Retina (tissue), 1 donor: ENCODE results near the gene ADAMTS2.

ENCODE experiments used
- DNase-seq: peaks from one replicate; pipeline ENCODE4 v3.0.0-alpha.2; 2016

ADAMTS2 gene

DNA sequence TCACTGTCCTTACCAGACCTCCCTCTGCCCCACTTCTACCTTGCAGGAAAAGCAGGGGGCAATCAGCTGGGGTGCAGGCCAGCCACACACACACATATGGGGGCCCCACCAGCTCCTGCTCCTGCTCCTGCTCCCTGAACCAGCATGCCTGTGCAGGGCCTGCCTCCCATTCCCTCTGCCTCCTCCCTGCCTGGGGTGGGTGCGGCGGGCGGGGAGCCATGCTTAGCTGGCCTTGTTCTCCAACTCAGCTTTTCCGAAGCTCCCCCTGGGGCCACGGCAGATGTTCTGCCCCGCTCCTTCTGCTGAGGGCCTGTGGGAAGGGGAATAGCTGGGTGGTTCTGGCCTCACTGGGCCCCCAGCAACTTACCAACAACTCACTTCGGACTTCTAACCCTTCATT is 195.2 kb downstream of the ADAMTS2 start:
- no peak for DNase-seq

- DNase-seq, result no peak
Measured at GRCh38 chr5:179149278-179149677, 196.0 kb downstream of the ADAMTS2 start.

- no peak for DNase-seq
Measured at GRCh38 chr5:179148703-179149170, 196.5 kb downstream of the ADAMTS2 start.

GRCh38 chr5:179147991-179148702 is 197.1 kb downstream of the ADAMTS2 start:
- no peak for DNase-seq

- DNase-seq, result no peak
Measured at GRCh38 chr5:179146277-179146676, 199.0 kb downstream of the ADAMTS2 start.

DNA sequence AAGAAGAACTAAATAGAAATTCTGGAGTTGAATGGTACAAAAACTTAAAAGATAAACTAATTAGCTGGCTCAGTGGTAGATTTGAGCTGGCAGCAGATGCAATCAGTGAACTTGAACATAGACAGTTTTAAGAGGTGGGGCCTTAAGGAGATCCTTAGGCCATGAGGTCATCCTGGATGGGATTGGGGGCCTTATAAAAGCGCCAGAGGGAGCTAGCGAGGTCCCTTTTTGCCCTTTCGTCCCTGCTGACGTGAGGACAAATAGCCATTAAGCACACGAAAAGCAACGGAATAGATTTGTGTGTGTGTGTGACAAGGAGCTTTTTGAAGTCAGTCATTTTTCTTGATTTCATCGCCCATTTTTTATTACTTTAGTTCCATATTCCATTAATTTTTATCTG is 201.8 kb downstream of the ADAMTS2 start:
- no peak for DNase-seq

GRCh38 chr5:179142434-179143198 is 202.6 kb downstream of the ADAMTS2 start:
- DNase-seq, result no peak

- no peak for DNase-seq
Measured at GRCh38 chr5:179141867-179142266, 203.4 kb downstream of the ADAMTS2 start.

- no peak for DNase-seq
Measured at GRCh38 chr5:179140293-179140692, 205.0 kb downstream of the ADAMTS2 start.

GRCh38 chr5:179139936-179140235 is 205.4 kb downstream of the ADAMTS2 start:
- DNase-seq, result no peak

- DNase-seq, result no peak
Measured at GRCh38 chr5:179139111-179139935, 205.9 kb downstream of the ADAMTS2 start.

- DNase-seq, result no peak
Measured at GRCh38 chr5:179138568-179138925, 206.7 kb downstream of the ADAMTS2 start.

DNA sequence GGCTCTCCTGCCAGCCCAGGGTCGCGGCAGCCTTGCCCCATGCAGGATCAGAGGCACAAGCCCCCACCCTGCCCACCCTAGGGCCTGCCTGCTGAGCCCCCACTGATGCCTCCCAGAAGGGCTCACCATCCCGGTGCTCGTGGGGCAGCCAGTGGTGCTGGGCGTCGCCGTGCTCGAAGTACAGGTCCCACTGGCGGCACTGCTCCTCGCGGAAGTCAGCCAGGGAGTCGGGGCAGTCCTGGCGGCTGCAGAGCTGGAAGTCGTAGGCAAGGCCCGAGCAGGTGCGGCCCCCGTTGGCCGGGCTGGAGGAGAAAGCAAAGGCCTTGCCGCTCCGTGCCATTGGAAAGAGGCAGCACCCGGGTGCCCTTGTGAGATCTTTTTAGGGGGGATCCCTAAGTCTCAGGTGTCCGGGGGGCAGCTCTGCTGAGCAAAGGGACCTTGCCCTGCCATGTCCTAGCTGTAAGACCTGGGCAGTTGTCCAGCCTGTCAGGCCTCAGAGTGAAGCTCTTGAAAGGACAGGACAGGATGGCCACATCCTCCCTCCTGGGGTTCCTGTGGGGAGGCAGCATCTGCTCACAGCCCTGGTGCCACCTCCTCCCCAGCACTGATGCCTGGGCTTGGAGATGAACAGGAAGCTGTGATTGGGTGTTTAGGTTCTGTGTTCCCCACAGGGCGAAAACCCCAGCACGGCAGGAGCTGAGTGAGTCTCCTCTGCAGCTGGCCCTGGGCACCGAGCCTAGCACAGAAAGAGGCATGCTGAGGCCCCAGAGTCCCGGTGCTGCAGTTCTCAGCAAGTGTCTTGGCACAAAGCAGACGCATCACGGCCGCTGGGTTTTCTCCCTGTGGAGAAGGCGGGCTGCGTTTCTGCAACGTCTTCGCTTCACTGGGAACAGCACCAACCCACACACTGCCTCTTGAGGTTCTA is 207.4 kb downstream of the ADAMTS2 start:
- no peak for DNase-seq

GRCh38 chr5:179137016-179137642 is 208.1 kb downstream of the ADAMTS2 start:
- DNase-seq, result no peak

DNA sequence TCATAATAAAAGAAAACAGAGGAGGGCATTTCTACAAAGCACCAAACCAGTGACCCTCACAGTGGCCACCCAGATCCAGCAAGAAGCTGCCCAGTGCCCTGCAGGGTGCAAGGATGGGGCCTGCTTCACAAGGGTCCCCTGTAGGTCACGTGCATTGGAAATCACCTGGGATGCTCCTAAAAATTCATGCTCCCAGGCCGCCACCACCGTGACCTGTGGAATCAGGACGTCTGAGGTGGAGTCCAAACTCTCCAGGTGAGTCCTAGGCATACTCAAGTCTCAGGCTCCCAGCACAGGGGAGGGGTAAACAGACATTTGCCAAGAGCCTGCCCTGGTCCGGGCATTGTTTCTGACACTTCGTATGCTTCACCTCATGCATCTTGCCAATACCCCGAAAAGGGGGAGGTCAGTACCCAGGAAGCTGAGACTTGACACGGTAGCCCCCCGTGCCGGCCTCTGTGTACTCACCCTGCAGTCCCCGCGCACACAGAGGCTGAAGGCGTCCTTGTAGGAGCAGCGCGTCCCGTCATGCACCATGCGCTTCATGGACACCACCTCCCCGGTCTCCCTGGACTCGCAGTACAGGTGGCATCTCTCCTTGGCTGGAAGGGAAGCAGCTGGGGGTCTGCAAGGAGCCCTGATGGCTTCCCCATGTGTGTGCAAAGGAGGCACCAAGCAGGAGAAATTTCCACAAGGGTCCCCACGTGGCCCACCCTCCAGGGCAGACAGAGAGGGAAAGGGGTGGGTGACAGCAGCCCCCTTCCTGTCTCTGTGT is 209.6 kb downstream of the ADAMTS2 start:
- no peak for DNase-seq

GRCh38 chr5:179135006-179135405 is 210.3 kb downstream of the ADAMTS2 start:
- DNase-seq, result no peak

DNA sequence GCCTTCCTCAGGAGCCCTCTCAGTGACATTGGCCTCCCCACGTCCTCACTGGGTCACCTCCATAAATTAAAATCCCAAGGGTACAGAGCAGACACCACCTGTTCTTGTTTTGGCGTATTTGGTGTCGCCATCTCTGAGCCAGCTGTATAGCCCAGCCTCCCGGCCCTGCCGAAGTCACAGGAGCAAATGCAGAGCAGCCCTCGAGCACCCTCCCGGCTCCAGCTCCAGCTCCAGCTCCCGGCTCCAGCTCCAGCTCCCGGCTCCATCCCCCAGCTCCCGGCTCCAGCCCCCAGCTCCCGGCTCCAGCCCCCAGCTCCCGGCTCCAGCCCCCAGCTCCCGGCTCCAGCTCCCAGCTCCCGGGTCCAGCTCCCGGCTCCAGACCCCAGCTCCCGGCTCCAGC is 210.8 kb downstream of the ADAMTS2 start:
- no peak for DNase-seq

DNA sequence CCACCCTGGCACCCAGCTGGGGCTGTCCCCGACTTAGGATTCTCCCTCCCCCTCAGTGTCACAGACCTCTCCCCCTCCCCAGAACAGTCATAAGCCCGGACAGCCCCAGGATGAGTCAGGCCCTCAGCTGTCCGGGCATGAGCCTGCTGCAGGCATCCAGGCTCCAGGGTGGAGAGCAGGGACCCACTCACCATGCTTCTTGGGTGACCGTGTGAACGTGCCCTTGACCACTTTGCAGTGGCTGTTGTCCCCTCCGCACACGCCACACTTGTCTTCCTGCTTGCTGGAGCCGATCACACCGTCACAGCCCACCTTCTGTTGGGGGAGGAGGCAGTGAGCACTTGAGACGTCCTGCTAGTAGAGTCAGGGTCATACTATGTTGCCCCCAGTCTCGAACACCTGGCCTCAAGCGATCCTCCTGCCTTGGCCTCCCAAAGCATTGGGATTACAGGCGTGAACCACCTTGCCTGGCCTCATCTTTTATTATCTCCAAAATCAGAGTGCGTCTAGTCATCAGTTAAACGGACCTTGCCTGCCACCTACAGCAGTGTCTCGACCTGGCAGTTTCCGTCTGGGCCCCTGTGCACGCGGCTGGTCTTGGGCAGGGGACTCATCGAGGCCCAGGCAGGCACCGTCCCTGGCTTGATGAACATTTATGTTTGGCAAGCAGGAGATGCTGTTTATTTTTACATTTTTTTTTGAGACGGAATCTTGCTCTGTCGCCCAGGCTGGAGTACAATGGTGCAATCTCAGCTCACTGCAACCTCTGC is 212.5 kb downstream of the ADAMTS2 start:
- no peak for DNase-seq

- DNase-seq, result no peak
Measured at GRCh38 chr5:179131886-179132585, 213.2 kb downstream of the ADAMTS2 start.

- DNase-seq, result no peak
Measured at GRCh38 chr5:179131321-179131835, 213.9 kb downstream of the ADAMTS2 start.
